ENCODE results near the gene AFAP1L2.

GRCh38 chr10:114448897-114449296, 44.6 kb upstream of the AFAP1L2 start:
- no peak for TF ChIP-seq CTCF (IDR thresholded peaks at IDR 0.05; ENCODE audit: low read depth, low read length, poor library complexity, severe bottlenecking)
- TF ChIP-seq EZH2phosphoT487 (IDR thresholded peaks at IDR 0.05; ENCODE audit: borderline replicate concordance, low read length) = no peak
